Fibroblast of mammary gland (primary cell): ENCODE data around the gene COL15A1.

Source experiments
- DNase-seq: peaks from one replicate; pipeline ENCODE4 v3.0.0-alpha.2; 2010; ENCODE audit warnings: low read depth
- H3K4me3 ChIP-seq: 2 replicates; pipeline ENCODE4 v1.5.1; 2011; ENCODE audit warnings: low read depth, mild to moderate bottlenecking, low read length, moderate library complexity; ENCODE audit not compliant: control insufficient read depth
- CTCF ChIP-seq: conservative IDR thresholded peaks from 2 replicates; pipeline ENCODE4 v1.5.1; 2011; ENCODE audit warnings: low read depth, low read length, inconsistent platforms; ENCODE audit not compliant: control insufficient read depth, insufficient read depth

Gene COL15A1

GRCh38 chr9:98913044-98913443, 30.7 kb upstream of the COL15A1 start:
- DNase-seq = no peak
- TF ChIP-seq CTCF = no peak
- H3K4me3 ChIP-seq = no peak overlapping the region

GRCh38 chr9:98913705-98914104, 30.0 kb upstream of the COL15A1 start:
- H3K4me3 ChIP-seq = no peak overlapping the region
- no peak for DNase-seq
- no peak for TF ChIP-seq CTCF

GRCh38 chr9:98915599-98915998, 28.1 kb upstream of the COL15A1 start:
- DNase-seq = no peak
- no peak overlapping the region for H3K4me3 ChIP-seq
- no peak for TF ChIP-seq CTCF

- no peak overlapping the region for H3K4me3 ChIP-seq
- TF ChIP-seq CTCF = no peak
- peak; percentile 25 for DNase-seq
Measured at GRCh38 chr9:98916660-98917059, 27.0 kb upstream of the COL15A1 start.

GRCh38 chr9:98917746-98918487, 25.8 kb upstream of the COL15A1 start:
- TF ChIP-seq CTCF = no peak
- no peak overlapping the region for H3K4me3 ChIP-seq
- no peak for DNase-seq

GRCh38 chr9:98921732-98922131, 22.0 kb upstream of the COL15A1 start:
- no peak for TF ChIP-seq CTCF
- no peak for DNase-seq
- H3K4me3 ChIP-seq = no peak overlapping the region
